Hypothalamus (tissue), 51 donors: Measurements from ENCODE around the gene PLEK.
A peak's percentile ranks its signal among the peaks of the same experiment; 100 is the strongest.
"Not testable (repeated sequence)": the region's sequence is repeated elsewhere in the genome, so short reads cannot be mapped to it uniquely, and the experiment has no call there.

ENCODE experiments used
- DNase-seq, 51 donors: peaks; one replicate each; lab custom pipeline; 2025; lab: John Stamatoyannopoulos, UW

Gene PLEK

GRCh38 chr2:68352651-68353391 is 12.3 kb upstream of the PLEK start:
- no peak for DNase-seq

GRCh38 chr2:68356599-68357239 is 8.4 kb upstream of the PLEK start:
- DNase-seq, result no peak

GRCh38 chr2:68357605-68358337 is 7.3 kb upstream of the PLEK start:
- peak in 23 of 51 donors; percentile 3 to 52 (median 24) for DNase-seq

GRCh38 chr2:68359889-68360288 is 5.2 kb upstream of the PLEK start:
- no peak for DNase-seq

- DNase-seq, result peak in 32 of 51 donors; percentile 5 to 61 (median 20)
Observed at GRCh38 chr2:68362069-68362468, 3.0 kb upstream of the PLEK start.

GRCh38 chr2:68362749-68363148 is 2.3 kb upstream of the PLEK start:
- DNase-seq, result no peak

GRCh38 chr2:68363721-68364120 is 1.4 kb upstream of the PLEK start:
- DNase-seq, result no peak

- DNase-seq, result peak in 4 of 51 donors; percentile 10 to 28 (median 11)
Observed at GRCh38 chr2:68366083-68366560, 1.0 kb downstream of the PLEK start.

GRCh38 chr2:68367953-68368653 is 3.0 kb downstream of the PLEK start:
- peak in 2 of 51 donors; percentile 12 to 61 for DNase-seq

GRCh38 chr2:68368654-68369336 is 3.7 kb downstream of the PLEK start:
- peak in 28 of 51 donors; percentile 6 to 75 (median 24) for DNase-seq

GRCh38 chr2:68369337-68369734 is 4.3 kb downstream of the PLEK start:
- no peak for DNase-seq

GRCh38 chr2:68371138-68371537 is 6.1 kb downstream of the PLEK start:
- DNase-seq, result no peak

- no peak for DNase-seq
Observed at GRCh38 chr2:68371581-68371980, 6.5 kb downstream of the PLEK start.

GRCh38 chr2:68372485-68372884 is 7.4 kb downstream of the PLEK start:
- DNase-seq, result no peak

- DNase-seq, result no peak
Observed at GRCh38 chr2:68374184-68374583, 9.1 kb downstream of the PLEK start.

- no peak for DNase-seq
Observed at GRCh38 chr2:68375582-68375981, 10.5 kb downstream of the PLEK start.

GRCh38 chr2:68377137-68377780 is 12.2 kb downstream of the PLEK start:
- no peak for DNase-seq

- not testable (repeated sequence) for DNase-seq
Observed at GRCh38 chr2:68378779-68379178, 13.7 kb downstream of the PLEK start.

GRCh38 chr2:68379184-68379708 is 14.2 kb downstream of the PLEK start:
- DNase-seq, result no peak
